NK-92 treated with Interleukin-12 subunit alpha and Interleukin-12 subunit beta, amount 100 ng/mL, for 24 hours (cell line): ENCODE data around the gene KBTBD13.
A peak's percentile ranks its signal among the peaks of the same experiment; 100 is the strongest.

Experiments used
- DNase-seq: peaks from one replicate; lab custom pipeline; 2025; lab: John Stamatoyannopoulos, UW

KBTBD13 gene

DNA sequence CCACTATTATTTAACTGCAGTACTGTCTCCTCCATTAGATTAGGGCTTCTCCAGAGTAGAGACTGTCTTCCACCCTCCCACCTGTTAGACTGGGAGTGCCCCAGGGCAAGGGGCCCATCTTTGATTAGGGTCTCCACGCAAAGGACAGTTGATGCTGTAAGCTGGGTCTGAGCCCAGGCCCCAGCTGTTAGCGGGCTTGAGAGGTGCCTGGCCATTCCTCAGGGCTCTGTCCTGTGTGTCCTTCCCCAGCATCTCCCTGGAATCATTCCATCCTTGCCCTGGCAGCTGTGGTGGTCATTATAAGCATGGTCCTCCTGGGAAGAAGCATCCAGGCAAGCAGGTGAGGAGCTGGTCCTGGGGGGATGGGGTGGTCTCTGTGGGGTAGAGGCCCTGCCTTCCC, 25.3 kb upstream of the KBTBD13 start:
- no peak for DNase-seq

DNA sequence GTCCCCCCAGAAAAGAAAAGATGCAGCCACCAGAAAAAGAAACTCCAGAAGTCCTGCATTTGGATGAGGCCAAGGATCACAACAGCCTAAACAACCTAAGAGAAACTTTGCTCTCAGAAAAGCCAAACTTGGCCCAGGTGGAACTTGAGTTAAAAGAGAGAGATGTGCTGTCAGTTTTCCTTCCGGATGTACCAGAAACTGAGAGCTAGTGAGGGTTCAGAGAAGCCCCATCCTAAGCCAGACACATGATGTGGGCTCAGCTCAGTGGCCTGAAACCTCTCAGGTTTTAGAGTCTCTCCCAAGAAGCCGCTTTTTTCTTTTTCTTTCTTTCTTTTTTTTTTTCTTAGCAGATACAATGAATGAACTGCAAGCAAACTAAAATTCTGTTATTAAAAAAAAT, 23.6 kb upstream of the KBTBD13 start:
- no peak for DNase-seq

DNA sequence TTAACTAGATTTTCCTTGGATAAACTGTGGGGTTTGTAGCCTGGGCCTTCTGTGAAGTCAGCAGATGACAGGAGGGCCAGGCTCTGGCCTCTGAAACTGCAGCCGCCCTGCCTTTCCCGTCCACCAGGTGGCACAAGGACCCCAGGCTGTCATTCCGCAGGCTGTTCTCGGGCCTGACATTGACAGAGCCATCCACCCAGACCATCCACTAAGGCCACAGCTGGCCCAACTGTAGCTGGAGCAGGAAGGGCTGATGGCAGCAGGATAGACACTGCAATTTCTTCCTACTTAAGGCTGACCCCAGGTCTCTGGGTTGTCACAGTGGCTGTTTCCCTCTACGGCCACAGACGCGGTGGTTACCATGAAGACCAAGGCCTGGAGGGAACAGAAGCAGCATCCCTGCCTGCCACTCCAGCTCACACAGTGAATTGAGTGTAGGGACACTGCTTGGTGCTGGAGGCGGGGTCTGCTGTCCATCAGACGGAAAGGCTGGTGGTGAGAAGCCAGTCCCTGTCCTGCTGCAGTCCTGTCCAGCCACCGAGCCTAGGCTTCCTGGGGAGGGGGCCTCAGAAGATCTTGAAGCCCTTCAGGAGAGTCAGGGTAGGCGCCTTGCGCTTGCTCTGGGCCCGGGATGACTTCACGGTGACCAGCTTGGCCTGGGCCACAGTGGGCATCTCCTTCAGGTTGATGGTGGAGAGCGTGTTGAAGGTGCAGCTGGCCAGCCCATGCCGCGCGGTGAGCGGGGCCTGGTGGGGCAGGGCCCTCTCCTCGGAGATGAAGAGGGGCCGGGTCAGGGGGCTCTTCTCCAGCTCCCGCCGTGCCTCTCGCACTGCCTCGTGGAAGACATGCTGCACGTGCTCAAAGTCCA, 22.0 kb upstream of the KBTBD13 start:
- peak; percentile 13 for DNase-seq

DNA sequence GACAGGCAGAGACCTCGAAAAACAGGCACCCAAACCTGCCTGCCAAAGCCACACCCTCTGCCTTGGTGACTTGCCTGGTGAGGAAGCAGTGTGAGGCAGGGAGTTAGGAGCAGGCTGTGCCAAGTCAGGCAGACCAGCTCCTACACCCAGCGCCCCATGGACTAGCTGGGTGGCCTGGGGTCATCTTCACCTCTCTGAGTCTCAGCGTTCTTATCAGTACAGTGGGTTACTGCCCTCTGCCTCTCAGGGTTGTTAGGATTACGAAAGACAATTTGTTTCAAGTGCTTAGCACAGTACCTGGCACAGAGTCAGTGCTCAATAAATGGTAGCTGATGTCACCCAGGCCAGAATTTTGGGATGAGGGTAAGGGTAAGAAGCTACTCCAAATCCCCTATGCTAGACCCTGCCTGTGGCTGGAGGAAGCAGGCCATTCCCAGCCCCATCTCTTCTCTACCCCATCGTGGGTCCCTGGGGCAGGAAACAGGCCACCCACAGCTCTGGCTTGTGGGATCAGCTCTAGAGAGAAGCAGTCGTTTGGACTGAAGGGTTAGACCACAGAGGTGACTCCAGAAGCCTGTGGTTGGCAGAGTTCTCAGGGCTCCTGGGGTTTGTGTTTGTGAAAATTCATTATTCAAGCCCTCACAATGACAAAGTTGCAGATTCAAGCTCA, 21.2 kb upstream of the KBTBD13 start:
- no peak for DNase-seq

DNA sequence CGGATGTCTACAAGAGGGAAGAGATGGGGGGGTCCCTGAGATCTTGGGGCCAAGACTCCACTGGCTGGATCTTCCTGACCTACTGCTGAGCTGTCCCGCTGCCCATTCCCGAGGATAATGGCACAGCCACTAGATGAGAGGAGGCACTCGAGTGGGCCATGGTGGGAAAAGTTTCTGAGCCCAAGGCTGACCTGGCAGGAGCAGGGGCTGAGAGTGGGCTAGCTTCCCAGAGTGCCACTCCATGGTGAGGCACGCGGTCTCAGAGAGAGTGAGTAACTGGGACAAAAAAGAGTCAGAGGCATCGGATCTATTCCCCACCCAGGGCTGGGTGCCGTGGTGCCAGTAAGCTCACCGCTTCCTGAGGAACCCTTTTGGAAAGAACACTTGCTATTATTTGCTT, 20.4 kb upstream of the KBTBD13 start:
- DNase-seq: no peak

DNA sequence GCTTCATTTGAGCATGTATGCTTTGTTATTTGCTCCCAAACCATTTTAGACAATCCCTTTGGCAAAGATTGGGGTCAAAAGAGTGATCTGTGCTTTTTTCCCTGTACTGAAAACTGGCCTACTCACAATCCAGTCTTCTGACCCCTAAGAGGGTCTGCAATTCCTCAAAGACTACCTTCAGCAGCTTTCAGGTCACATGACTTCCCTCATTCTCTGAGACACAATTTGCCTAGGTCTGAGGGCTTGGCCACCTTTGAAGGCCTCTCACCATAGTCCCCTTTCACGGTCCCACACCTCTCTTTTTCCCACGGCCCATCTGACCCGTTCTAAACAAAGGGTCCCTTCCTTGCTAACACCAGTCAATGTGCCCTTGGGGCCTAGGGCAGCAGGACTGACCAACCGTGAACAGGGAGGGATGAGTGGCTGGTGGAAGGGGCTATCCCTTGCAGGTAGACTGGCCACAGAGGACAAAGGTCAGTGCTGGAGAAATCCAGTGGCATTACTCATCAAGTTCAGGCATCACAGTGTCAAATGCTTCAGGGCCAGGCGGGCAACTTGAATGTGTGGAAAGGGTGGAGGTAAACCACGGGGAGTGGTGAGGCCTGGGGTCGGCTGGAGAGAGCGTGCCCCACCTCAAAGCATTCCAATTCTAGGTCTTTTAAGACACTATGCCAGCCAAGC, 19.5 kb upstream of the KBTBD13 start:
- DNase-seq: no peak

DNA sequence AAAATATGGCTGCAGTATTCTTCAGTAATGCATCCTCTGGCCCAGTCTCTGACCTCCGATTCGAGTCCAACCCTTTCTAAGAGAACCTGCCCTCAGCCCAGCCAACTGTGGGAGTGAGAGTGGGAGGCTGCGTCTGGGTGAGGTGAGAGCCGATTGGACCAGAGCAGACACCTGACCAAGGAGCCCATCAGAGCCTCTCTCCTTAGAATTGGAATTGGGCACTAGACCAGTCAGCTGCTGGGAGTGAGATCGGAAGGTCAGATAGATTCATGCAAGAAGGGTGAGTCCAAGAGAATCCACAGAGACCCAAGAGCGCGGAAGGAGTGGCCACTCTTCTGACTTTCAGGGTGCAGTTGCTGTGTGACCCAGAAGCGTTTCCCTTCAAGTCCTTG, 19.0 kb upstream of the KBTBD13 start:
- DNase-seq: no peak

DNA sequence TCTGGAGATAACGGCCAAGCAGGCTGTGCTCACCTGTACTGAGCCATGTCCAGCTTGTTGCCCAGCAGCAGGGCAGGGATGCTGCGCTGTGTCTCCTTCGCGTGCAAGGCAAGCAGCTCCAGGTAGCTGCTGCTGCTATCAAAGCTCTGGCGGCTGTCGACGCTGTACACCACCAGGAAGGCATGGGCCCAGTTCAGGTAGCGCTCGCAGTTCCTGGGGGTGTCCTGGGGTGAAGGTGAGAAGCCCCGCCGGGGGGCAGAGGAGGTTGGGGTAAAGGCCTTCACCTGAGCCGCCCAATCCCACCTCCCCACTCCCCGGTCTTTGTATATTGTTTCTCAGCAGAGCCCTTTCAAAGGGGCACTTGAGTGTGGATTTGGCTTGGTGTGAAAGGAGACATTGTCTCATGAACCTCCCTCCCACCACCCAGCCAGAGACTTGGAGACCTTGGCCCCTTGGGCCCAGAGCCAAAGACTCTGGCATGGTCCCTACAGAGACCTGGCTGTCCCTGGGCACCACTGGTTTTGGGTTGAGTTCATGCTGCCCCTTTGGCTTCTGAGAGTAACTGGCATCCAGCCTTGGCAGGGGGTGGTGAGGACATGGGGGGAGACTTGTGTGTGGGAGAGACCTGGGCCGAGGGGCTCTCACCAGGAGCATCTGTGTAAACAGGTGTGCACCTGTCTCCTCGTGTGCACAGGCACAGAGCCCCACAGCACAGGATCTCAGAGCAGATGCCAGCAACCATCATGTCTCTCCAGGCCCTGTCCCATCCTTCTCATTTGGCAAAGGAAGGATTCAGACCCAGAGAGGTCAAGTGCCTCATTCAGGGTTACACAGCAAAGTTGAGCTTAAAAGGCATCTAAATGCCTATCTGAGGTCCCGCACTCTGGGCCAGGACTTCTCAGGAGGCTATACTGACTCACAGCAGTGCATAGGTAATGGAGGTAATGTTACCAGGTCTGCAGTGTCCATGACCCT, 17.9 kb upstream of the KBTBD13 start:
- no peak for DNase-seq

DNA sequence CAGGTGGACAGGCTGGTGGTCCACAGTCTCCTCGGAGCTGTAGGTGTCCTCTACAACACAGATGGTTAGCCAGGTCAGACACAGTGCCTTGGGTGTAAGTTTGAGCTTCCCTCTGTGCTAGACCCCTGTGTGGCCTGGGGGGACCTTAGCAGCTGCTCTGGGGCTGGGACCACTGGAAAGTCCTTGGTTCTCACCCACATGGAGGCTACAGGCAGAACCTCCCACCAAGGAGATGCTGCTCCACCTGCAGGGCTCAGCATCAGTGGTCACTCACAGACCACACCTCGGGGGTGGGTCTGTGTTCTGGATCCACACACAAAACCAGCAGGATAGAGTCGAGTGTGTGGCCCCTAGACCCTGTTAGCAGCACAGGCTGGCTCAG, 17.2 kb upstream of the KBTBD13 start:
- DNase-seq: no peak

DNA sequence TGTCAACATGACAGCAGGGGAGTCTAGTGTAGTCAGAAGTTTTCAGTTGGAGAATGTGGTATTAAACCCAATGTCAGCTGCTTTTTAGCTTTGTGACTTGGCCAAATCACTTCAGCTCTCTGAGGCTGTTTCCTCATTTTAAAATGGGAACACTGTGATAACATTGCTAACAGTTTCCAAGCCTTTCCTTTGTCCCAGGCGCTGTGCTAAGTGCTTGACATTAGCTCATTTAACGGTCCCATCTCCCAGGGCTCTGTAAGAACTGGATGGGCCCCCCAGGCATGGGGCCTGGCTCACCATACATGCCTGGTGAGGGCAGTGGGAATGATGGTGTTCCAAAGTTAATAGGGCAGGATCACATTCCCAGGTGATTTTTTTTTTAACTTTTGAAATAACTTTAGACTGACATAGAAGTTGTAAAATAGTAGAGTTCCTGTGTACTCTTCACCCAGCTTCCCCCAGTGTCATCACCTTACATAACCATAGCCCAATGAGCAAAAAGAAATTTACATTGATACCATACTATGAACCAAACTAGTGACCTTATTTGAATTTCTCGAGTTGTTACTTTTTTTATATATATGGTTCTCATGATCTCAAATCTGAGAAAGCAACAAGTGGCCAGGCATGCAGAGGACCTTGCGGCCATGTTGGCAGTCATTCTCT, 16.5 kb upstream of the KBTBD13 start:
- DNase-seq: no peak

DNA sequence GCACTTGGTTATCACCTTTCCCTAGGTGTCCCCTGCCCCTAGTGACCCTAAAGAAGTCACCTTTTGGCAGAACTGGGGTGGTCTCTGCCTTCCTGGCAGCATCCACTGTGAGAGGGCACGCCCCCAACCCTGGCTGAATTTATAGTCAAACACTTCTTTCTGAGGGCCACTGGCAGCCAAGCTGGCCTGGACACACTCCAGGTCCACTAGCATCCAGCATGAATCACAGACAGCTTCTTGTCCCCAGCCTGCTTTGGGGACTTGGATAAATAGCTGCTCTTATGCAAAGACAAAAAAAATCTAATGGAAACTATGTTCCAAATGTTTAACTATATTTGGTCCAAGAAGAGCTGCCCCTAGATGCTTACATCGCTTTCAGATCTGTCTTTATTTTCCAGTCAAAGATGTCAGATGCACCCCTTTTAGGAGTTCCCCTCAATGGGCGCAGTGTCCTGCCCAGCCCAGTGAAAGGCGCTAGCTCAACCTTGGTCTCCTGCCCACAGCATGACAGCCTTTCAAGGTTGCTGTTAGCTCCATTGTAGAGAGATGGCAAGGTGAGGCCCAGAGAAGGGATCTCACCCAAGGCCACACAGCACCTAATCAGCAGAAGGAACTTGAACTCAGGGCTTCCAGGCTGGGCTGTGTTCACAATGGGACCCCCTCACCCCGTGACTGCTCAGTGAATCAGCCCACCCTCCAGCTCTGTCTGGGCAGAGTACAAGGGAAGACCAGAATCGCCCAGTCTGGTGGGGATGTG, 15.7 kb upstream of the KBTBD13 start:
- DNase-seq: no peak

DNA sequence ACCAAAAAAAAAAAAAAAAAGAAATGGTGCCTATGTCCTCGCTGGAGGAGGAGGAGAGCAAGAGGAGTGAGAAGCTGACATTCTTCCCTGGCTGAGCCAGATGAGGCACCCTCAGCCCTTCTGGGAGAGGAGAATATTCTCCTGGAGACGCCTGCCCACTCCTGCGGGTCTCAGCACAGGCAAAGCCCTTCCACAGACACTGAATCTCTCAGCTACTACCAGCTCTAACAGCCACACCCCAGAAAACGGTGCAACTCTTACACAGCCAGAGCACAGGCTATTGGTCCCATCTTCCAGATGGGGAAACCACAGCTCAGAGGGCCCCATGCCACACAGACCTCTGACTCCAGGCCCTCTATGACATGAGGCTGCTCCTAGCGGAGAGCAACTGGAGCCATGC, 14.5 kb upstream of the KBTBD13 start:
- DNase-seq: no peak

DNA sequence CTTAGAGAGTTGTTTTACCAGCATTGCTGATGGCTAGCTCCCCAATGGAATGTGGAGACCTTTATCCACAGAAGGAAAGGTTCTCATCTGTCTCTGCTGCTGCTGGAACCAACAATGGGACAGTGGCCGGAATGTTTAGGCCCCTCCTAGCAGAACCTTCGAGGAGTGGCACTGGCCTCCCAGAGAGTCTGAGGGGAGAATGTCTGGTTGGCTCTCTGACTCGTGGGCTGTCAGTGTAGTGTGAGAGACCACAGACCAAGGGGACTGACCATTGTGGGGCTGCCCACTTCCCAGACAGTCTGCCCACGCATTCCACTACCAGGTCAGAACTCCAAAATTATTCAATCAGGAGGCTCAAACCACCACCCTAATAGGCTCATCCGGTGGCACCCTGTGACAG, 13.8 kb upstream of the KBTBD13 start:
- DNase-seq: no peak

DNA sequence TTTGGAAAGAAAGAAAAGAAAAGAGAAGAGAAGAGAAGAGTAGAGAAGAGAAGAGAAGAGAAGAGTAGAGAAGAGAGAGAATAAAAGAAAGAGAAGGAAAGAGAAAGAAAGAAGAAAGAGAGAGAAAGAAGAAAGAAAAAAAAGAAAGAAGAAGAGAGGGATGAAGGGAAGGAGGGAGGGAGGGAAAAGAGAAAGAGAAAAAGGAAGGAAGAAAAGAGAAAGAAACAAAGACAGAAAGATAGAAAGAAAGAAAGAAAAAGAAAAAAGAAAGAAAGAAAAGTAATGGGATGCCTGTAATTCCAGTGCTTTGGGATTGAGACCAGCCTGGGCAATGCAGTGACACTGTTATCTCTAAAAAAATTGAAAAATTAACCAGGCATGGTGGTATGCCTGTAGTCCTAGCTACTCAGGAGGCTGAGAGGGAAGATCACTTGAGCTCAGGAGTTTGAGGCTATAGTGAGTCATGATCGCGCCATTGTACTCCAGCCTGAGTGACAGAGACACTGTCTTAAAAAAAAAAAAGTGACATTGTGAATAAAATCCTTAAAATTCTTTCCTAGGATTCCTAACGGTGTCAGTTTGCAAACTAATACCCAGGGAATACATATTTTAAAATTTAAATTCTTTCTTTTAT, 10.4 kb upstream of the KBTBD13 start:
- no peak for DNase-seq

DNA sequence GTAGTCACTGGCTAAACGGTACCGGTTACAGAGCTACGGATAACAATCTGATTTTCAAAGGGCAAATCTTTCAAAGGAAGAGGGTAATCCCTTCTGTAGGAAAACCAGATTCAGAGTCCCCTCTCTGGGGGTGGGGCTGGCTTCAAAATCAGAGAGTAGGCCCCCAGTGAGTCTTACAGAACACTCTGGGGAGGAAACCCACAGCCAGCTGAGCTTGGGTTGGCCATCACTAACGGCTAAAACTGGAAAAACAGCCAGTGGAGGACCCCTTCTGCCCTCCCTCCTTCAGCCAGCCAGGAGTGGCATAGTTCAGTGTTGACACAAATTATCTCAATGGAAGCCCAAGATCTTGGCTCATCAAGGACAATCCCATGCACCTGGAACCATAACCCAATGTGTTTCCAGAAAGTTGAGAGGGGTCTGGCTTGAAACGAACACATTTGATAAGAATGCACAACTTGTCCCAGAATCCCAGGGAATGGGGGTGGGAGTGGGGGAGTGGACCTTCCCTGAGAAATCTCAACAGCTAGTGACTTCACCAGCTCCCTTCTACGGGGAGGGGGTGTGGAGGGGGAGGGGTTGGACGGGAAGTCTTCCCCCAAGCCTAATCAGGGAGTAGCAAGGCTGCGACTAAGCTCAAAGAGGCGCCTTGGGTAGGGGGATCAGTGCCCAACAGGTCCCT, 9.8 kb upstream of the KBTBD13 start:
- no peak for DNase-seq

DNA sequence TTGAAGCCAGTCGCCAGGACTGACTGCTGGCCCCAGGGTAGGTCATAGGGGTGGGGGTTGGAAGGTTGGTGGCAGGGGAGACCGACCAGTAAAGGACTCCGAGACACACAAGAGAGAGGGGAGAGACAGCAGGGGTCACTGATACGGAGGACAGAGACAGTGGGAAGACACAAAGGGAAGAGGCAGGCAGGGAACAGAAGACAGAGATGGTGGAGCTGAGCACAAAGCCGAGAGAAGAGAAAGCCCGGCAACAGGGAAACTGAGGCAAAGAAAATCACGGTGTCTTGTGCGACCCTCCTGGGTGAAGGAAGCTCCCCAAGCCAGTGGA, 9.3 kb upstream of the KBTBD13 start:
- no peak for DNase-seq

DNA sequence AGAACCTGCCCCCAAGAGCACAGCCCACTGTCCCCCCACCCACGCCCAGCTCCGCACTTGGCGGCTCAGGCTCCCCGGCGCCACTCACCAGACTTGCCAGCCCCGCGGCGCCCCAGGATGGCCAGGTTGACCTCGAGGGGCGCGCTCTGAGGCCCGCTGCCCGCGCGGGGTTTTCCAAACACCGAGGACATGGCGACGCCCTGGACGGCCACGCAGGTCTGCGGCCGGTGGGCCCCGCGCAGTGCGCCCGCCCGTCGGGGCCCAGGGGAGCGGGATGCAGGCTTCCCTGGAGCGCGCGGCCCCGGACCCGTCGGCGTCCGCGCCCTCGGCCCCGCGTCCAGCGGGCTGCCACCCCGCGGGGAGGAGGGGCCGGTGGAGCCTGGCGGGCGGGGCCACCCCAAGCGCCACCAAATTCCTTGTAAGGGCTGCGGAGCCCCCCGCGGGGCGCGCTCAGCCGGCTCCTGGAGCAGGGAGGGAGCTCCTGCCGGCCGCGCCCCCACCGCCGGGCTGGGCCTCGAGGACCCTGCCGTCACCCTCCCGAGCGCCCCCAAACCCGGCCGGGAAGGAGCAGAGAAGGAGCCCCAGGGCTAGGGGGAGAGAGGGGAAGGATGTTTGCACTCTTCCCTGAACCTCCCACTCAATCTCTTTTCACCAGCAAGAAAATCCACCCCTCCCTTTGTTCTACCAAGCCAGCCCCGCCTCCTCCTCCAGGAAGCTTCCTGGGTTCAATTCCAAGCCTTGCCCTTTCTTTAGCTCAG, 8.7 kb upstream of the KBTBD13 start, which contains the start of gene RASL12:
RASL12 (minus strand) TSS at position 347 of the 758 bp plus-strand sequence; CDS start at position 191, 156 bp downstream.
- no peak for DNase-seq

DNA sequence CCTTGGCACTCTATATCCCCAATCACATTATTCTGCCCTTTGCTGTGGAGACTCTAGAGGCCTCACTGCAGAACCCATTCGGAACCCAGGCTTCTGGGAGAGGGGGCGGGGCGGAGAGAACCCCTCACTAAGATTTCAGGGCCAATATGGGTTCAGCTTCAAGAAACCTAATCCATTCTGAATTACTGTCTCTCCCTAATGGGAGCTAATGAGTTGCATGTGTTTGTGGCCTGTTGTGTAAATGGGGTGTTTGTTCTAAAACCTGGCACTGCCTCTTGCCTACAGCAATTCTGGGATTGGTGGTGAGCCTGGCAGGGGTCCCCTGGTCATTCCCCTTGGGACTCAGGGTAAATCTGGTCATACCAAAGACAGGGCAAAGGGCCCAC, 8.2 kb upstream of the KBTBD13 start:
- no peak for DNase-seq

DNA sequence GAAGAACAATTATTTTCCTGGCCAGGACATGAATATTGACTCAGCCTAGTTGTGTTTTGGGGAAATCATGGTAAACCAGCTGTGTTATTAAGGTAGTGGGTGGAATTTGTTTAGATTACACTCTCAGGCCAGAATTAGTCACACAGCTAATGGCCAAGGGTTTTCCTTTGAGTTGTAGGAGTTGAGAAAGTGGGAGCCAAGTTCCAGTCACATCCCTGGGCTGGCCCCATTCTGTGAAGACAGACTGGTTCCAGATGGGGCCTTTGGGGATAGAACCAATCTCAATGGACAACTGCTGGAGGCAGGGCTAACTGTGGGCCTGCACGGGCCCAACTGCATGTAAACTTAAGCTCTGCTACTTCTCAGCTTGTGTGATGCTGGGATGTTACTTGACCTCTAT, 7.4 kb upstream of the KBTBD13 start:
- DNase-seq: no peak
